Non-pigmented ciliary epithelial cell (primary cell): ENCODE data around the gene PSENEN.
"Not testable (repeated sequence)": the region's sequence is repeated elsewhere in the genome, so short reads cannot be mapped to it uniquely, and the experiment has no call there.

ENCODE experiments used
- DNase-seq: peaks from one replicate; pipeline ENCODE4 v3.0.0-alpha.2; 2010; ENCODE audit warnings: low read depth

PSENEN gene

DNA sequence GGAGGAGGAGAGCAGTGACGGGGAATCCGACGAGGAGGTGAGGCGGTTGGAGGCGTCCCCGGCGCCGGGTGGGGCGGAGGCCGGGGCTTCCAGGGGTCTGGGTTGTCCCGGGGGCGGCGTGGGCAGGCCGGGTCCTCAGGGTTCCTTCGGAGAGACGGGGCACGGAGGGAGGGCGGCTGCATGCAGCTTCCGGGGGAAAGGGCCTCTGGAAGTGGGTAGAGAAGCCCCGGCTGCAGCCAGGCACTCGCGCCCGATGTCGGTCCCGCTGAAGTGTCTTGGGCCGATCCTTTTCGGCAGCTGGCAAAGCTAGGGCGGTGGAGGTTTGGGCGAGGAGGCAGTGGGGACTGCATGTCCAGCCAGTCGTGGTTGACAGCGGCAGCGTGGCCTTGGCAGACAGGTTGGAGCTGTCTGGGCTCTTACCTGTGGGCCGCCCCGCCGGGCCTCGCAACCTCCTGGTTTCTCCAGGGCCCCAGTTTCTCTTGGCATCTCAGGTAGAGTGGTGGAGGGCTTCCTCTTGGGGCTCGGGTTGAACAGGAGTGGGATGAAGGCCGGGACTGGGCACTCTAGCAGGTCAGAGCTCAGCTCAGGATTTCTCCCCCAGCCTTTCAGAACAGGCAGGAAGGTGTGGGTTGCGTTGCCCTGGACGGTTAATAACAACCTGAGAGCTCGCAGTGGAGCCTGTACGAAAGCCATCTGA lies 27.0 kb upstream of the PSENEN start:
- DNase-seq, result no peak

DNA sequence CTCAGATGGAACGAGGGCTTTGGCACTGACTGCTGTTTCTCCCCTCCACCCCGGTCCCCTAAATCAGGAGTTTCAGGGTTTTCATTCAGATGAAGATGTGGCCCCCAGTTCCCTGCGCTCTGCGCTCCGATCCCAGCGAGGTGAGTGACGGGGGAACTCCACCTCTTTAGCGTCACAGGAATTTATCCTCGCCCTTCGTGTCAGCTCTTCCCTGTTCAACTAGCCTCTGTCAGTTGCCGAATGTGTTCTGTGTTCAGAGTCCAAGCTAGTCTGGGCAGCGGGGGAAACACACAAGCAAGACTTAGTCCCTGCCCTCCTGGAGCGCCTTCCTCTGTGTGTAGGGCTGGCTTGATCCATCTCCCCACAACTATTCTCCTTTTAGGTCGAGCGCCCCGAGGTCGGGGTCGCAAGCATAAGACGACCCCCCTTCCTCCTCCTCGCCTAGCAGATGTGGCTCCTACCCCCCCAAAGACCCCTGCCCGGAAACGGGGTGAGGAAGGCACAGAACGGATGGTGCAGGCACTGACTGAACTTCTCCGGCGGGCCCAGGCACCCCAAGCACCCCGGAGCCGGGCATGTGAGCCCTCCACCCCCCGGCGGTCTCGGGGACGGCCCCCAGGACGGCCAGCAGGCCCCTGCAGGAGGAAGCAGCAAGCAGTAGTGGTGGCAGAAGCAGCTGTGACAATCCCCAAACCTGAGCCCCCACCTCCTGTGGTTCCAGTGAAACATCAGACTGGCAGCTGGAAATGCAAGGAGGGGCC lies 25.9 kb upstream of the PSENEN start:
- DNase-seq, result no peak

DNA sequence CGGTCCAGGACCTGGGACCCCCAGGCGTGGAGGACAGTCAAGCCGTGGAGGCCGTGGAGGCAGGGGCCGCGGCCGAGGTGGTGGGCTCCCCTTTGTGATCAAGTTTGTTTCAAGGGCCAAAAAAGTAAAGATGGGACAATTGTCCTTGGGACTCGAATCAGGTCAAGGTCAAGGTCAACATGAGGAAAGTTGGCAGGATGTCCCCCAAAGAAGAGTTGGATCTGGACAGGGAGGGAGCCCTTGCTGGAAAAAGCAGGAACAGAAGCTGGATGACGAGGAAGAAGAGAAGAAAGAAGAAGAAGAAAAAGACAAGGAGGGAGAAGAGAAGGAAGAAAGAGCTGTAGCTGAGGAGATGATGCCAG lies 25.3 kb upstream of the PSENEN start:
- no peak for DNase-seq

DNA sequence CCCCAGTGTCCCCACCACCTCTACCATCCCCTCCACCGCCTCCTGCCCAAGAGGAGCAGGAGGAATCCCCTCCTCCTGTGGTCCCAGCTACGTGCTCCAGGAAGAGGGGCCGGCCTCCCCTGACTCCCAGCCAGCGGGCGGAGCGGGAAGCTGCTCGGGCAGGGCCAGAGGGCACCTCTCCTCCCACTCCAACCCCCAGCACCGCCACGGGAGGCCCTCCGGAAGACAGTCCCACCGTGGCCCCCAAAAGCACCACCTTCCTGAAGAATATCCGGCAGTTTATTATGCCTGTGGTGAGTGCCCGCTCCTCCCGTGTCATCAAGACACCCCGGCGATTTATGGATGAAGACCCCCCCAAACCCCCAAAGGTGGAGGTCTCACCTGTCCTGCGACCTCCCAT lies 24.8 kb upstream of the PSENEN start:
- no peak for DNase-seq

DNA sequence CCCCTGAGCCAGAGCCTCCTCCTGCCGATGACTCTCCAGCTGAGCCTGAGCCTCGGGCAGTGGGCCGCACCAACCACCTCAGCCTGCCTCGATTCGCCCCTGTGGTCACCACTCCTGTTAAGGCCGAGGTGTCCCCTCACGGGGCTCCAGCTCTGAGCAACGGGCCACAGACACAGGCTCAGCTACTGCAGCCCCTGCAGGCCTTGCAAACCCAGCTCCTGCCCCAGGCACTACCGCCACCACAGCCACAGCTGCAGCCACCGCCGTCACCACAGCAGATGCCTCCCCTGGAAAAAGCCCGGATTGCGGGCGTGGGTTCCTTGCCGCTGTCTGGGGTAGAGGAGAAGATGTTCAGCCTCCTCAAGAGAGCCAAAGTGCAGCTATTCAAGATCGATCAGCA lies 24.1 kb upstream of the PSENEN start:
- no peak for DNase-seq

DNA sequence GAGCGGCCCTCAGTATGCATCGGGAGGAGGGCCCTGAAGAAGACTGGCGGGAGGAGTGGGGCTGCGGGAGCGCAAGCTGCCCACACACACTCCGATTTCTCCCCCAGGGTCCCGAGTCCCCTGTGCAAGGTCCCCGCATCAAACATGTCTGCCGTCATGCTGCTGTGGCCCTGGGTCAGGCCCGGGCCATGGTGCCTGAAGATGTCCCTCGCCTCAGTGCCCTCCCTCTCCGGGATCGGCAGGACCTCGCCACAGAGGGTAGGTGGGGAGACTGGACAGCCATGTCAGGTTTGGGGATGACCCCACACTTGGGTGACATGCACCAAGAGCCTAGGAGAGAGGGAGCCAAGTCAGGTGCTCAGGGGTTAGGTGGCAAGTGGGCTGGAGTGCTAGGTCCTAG lies 23.0 kb upstream of the PSENEN start:
- DNase-seq, result no peak

GRCh38 chr19:35722897-35723296 lies 22.6 kb upstream of the PSENEN start:
- DNase-seq, result no peak

DNA sequence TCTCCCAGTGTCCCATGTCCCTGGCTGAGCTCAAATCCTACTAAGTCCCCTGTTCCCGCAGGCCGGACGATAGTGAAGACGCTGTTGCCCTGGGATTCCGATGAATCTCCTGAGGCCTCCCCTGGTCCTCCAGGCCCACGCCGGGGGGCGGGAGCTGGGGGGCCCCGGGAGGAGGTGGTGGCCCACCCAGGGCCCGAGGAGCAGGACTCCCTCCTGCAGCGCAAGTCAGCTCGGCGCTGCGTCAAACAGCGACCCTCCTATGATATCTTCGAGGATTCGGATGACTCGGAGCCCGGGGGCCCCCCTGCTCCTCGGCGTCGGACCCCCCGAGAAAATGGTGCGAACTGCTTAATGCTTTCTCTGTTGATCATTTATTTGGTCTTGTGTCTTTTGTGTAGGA lies 21.8 kb upstream of the PSENEN start:
- no peak for DNase-seq

GRCh38 chr19:35724132-35724531 lies 21.3 kb upstream of the PSENEN start:
- DNase-seq, result not testable (repeated sequence)

DNA sequence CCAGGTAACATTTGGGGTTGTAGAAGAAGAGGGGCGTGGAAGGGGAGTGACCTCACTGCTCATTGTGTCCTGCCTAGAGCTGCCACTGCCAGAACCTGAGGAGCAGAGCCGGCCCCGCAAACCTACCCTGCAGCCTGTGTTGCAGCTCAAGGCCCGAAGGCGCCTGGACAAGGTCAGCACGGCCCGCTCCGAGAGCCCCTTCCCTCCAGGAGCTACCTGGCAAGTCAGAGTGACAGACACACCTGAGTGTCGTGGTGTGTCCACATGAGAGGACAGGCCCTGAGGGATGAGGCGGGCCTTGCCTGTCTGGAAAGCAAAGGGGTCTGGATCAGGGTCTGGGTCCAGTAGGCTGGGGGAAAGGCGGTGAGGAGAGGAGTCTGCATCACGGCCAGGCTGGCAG lies 20.9 kb upstream of the PSENEN start:
- no peak for DNase-seq

DNA sequence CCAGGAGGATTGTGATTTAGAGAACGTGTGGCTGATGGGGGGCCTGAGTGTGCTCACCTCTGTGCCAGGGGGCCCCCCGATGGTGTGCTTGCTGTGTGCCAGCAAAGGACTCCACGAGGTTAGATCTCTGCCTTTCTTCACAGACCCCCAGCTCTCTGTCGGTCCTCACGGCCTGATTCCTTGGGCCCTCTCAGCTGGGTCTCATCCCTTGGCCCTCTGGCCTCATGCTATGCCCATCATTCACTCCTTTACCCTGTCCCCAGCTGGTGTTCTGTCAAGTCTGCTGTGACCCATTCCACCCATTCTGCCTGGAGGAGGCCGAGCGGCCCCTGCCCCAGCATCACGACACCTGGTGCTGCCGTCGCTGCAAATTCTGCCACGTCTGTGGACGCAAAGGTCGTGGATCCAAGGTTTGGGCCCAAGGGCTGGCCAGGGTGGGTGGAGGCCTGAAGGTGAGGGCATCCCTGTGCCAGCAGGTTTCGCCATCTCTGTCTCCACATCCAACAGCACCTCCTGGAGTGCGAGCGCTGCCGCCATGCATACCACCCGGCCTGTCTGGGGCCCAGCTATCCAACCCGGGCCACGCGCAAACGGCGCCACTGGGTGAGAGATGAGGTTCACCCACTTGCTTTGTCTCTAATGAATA lies 20.1 kb upstream of the PSENEN start:
- no peak for DNase-seq

GRCh38 chr19:35727053-35727955 lies 18.1 kb upstream of the PSENEN start:
- no peak for DNase-seq

GRCh38 chr19:35727956-35728706 lies 17.3 kb upstream of the PSENEN start:
- DNase-seq, result no peak

DNA sequence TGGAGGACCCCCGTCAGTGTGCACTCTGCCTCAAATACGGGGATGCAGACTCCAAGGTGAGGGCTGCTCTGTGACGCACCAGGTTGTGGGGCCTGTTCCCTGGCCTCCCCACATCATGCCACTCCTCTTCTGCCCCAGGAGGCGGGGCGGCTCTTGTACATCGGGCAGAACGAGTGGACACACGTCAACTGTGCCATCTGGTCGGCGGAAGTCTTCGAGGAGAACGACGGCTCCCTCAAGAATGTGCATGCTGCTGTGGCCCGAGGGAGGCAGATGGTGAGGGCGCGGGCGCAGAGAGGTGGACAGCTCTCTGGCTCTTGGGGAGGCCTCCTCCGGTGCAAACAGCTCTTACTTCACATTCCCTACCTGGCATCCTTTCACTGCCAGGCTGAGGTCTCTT lies 16.4 kb upstream of the PSENEN start:
- no peak for DNase-seq

DNA sequence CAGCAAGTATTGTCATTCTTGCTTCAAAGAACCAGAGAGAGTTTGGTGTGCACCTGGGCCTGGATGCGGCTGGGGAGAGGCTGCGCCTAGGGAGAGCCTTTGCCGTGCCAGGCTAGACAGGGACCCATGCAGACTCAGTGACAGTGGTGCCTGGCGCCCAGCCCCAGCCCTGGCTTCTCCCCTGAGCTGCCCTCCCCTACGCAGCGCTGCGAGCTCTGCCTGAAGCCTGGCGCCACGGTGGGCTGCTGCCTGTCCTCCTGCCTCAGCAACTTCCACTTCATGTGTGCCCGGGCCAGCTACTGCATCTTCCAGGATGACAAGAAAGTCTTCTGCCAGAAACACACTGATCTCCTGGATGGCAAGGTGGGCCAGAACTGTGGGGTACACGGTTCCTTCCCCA lies 15.7 kb upstream of the PSENEN start:
- no peak for DNase-seq

DNA sequence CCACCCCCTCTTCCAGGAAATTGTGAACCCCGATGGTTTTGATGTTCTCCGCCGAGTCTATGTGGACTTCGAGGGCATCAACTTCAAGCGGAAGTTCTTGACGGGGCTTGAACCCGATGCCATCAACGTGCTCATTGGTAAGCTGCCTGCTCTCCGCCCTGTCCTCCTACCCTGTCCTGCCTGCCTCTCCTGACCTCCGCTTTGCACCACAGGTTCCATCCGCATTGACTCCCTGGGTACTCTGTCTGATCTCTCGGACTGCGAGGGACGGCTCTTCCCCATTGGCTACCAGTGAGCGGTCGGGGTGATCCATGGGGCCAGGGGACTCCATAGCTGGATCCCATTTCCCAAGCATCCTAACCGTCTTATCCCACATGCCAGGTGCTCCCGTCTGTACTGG lies 15.1 kb upstream of the PSENEN start:
- no peak for DNase-seq

DNA sequence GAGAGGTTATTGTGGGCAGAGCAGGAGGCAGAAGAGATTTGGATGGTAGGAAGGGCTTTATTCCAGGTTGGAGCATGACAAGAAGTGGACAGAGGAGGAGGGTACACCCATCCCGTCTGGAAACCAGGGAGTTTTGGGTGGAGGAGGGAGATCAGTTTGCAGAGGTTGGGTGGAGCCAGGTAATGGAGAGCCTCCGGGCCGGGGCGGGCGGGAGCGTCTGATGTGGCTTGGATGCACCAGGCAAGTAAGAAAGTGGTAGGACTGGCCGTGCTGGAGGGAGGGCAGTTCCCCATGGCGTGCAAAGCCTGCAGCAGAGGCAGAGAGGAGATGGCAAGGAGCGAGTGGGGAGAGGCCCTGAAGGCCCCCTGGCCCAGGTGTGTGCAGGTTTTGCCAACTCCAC lies 14.1 kb upstream of the PSENEN start:
- DNase-seq, result no peak

- DNase-seq, result no peak
These were observed 13.6 kb upstream of the PSENEN start for GRCh38 chr19:35731779-35732405.

DNA sequence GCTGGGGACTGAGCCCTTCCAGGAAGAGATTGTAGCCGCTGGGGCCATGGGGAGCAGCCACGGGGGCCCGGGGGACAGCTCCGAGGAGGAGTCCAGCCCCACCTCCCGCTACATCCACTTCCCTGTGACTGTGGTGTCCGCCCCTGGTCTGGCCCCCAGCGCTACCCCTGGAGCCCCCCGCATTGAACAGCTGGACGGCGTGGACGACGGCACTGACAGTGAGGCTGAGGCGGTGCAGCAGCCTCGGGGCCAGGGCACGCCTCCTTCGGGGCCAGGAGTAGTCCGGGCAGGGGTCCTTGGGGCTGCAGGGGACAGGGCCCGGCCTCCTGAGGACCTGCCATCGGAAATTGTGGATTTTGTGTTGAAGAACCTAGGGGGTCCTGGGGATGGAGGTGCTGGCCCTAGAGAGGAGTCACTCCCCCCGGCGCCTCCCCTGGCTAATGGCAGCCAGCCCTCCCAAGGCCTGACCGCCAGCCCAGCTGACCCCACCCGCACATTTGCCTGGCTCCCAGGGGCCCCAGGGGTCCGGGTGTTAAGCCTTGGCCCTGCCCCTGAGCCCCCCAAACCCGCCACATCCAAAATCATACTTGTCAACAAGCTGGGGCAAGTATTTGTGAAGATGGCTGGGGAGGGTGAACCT lies 12.8 kb upstream of the PSENEN start:
- DNase-seq, result no peak
